ENCODE data around the gene CAGE1.
A peak's percentile ranks its signal among the peaks of the same experiment; 100 is the strongest.

The CAGE1 gene

GRCh38 chr6:7389451-7390225 is at the start of gene CAGE1, which contains the start of gene RIOK1:
TSS of gene CAGE1 (minus strand) at chr6:7389742. CDS start at chr6:7387173, 2,569 bp downstream.
TSS of gene RIOK1 (plus strand) at chr6:7389808. CDS start at chr6:7390003, 195 bp downstream.
- no peak for FAIRE-seq

GRCh38 chr6:7439228-7439627 is 49.7 kb upstream of the CAGE1 start:
- FAIRE-seq = no peak

GRCh38 chr6:7438011-7438410 is 48.5 kb upstream of the CAGE1 start:
- no peak for FAIRE-seq

GRCh38 chr6:7434672-7435071 is 45.1 kb upstream of the CAGE1 start:
- no peak for FAIRE-seq

- FAIRE-seq = no peak
Observed at GRCh38 chr6:7433121-7433617, 43.6 kb upstream of the CAGE1 start.

- FAIRE-seq = no peak
Observed at GRCh38 chr6:7432391-7433120, 43.0 kb upstream of the CAGE1 start.

- FAIRE-seq = no peak
Observed at GRCh38 chr6:7431674-7432390, 42.3 kb upstream of the CAGE1 start.

GRCh38 chr6:7431313-7431673 is 41.8 kb upstream of the CAGE1 start:
- FAIRE-seq = no peak

- no peak for FAIRE-seq
Observed at GRCh38 chr6:7426447-7427169, 37.1 kb upstream of the CAGE1 start.

- FAIRE-seq = no peak
Observed at GRCh38 chr6:7425808-7426190, 36.3 kb upstream of the CAGE1 start.

GRCh38 chr6:7424967-7425807 is 35.6 kb upstream of the CAGE1 start:
- no peak for FAIRE-seq

- no peak for FAIRE-seq
Observed at GRCh38 chr6:7424058-7424457, 34.5 kb upstream of the CAGE1 start.

GRCh38 chr6:7421066-7421465 is 31.5 kb upstream of the CAGE1 start:
- FAIRE-seq = no peak

- FAIRE-seq = no peak
Observed at GRCh38 chr6:7419065-7419464, 29.5 kb upstream of the CAGE1 start.

- no peak for FAIRE-seq
Observed at GRCh38 chr6:7418238-7418905, 28.8 kb upstream of the CAGE1 start.

GRCh38 chr6:7417684-7418083 is 28.1 kb upstream of the CAGE1 start:
- FAIRE-seq = no peak

GRCh38 chr6:7414811-7415210 is 25.3 kb upstream of the CAGE1 start:
- no peak for FAIRE-seq

- peak; percentile 24 for FAIRE-seq
Observed at GRCh38 chr6:7413151-7413823, 23.7 kb upstream of the CAGE1 start.

- FAIRE-seq = no peak
Observed at GRCh38 chr6:7411328-7411727, 21.8 kb upstream of the CAGE1 start.

GRCh38 chr6:7410851-7411250 is 21.3 kb upstream of the CAGE1 start:
- FAIRE-seq = no peak

- no peak for FAIRE-seq
Observed at GRCh38 chr6:7409740-7410139, 20.2 kb upstream of the CAGE1 start.
